Lower lobe of right lung (tissue), 2 donors: Measurements from ENCODE around the gene KDM6A. TPM values are rescaled to one million over a fixed set of nuclear protein-coding genes. Genes with fewer than 3 reads are reported as not detected.
"Not testable (repeated sequence)": the region's sequence is repeated elsewhere in the genome, so short reads cannot be mapped to it uniquely, and the experiment has no call there.

Source experiments
- ATAC-seq, 2 donors: fragments of 200-7000 bp; cut with Tn5 transposase; one replicate each; pipeline ENCODE4 v1.9.1; 2020 to 2022; ENCODE audit warnings: mild to moderate bottlenecking in 2 of 2, moderate library complexity in 2 of 2
- DNase-seq: peaks from one replicate; pipeline ENCODE4 v3.0.0-alpha.2; 2020
- H3K27ac ChIP-seq: fragments of 200-600 bp; one replicate; pipeline ENCODE4 v1.8.0; 2022
- H3K27me3 ChIP-seq: fragments of 200-600 bp; one replicate; pipeline ENCODE4 v1.8.0; 2022; ENCODE audit warnings: low read depth
- H3K36me3 ChIP-seq: fragments of 200-600 bp; one replicate; pipeline ENCODE4 v1.8.0; 2022; ENCODE audit warnings: mild to moderate bottlenecking
- H3K4me1 ChIP-seq: fragments of 200-600 bp; one replicate; pipeline ENCODE4 v1.8.0; 2022
- H3K4me3 ChIP-seq: fragments of 200-600 bp; one replicate; pipeline ENCODE4 v1.8.0; 2022; ENCODE audit warnings: mild to moderate bottlenecking
- H3K9me3 ChIP-seq: fragments of 200-600 bp; one replicate; pipeline ENCODE4 v1.8.0; 2022
- CTCF ChIP-seq: fragments of 200-600 bp; IDR thresholded peaks from one replicate; pipeline ENCODE4 v1.8.0; 2022; ENCODE audit warnings: antibody characterized with exemption, mild to moderate bottlenecking
- intact Hi-C: fragments of 100-400 bp; cut with DNase I; formaldehyde crosslinking; loops from one replicate; pipeline ENCODE4 v1.11.0; 2022
- total RNA-seq: library from RNA; stranded (reverse); fragmentation: NEBNext Ultra II Directional; extraction: Animal tissue kit (Norgen Biotek cat#: 25700); gene quantifications from one replicate; pipeline ENCODE4 v1.2.1, GENCODE V29; 2021
- donor health status: DM: no; HTN: yes; CAD: no; lungs with severe emphysema.

KDM6A gene
- total RNA-seq, 1 donor from 2014 or later = 27.0 TPM

- H3K4me3 ChIP-seq = no peak overlapping the region
- intact Hi-C loops = no loop called here
- ATAC-seq (no peak), DNase-seq (no peak)
- no peaks in the 10 kb centered on the region for H3K36me3 ChIP-seq
- no peak for TF ChIP-seq CTCF
- no peaks in the 10 kb centered on the region for H3K9me3 ChIP-seq
- no peak overlapping the region for H3K27ac ChIP-seq
- no peaks in the 10 kb centered on the region for H3K4me1 ChIP-seq
- no peaks in the 10 kb centered on the region for H3K27me3 ChIP-seq
These were observed 71.9 kb downstream of the KDM6A start for GRCh38 chrX:44944894-44945293.

- Histone ChIP-seq H3K27me3 (no peaks in the 10 kb centered on the region), H3K36me3 (no peaks in the 10 kb centered on the region), H3K4me3 (no peak overlapping the region), H3K9me3 (no peaks in the 10 kb centered on the region), H3K27ac (no peak overlapping the region), H3K4me1 (no peaks in the 10 kb centered on the region)
- intact Hi-C loops = no loop called here
- ATAC-seq (no peak), DNase-seq (no peak)
- peak; percentile 28 for TF ChIP-seq CTCF
These were observed 72.7 kb downstream of the KDM6A start for GRCh38 chrX:44945736-44946135.

- H3K9me3 ChIP-seq = no peaks in the 10 kb centered on the region
- H3K27ac ChIP-seq = no peak overlapping the region
- no peaks in the 10 kb centered on the region for H3K27me3 ChIP-seq
- no peaks in the 10 kb centered on the region for H3K36me3 ChIP-seq
- H3K4me3 ChIP-seq = no peak overlapping the region
- intact Hi-C loops = no loop called here
- H3K4me1 ChIP-seq = no peaks in the 10 kb centered on the region
- no peak for ATAC-seq
- TF ChIP-seq CTCF = no peak
- no peak for DNase-seq
These were observed 73.8 kb downstream of the KDM6A start for GRCh38 chrX:44946771-44947170.

GRCh38 chrX:44947995-44948394 is 75.0 kb downstream of the KDM6A start:
- Histone ChIP-seq H3K27ac (no peak overlapping the region), H3K27me3 (no peaks in the 10 kb centered on the region), H3K36me3 (no peaks in the 10 kb centered on the region), H3K4me3 (no peak overlapping the region), H3K9me3 (no peaks in the 10 kb centered on the region), H3K4me1 (no peaks in the 10 kb centered on the region)
- no peak for DNase-seq
- TF ChIP-seq CTCF = no peak
- intact Hi-C loops = no loop called here
- peak in 1 of 2 donors; percentile 57 for ATAC-seq

- Histone ChIP-seq H3K36me3 (no peaks in the 10 kb centered on the region), H3K4me1 (no peaks in the 10 kb centered on the region), H3K9me3 (no peaks in the 10 kb centered on the region), H3K27me3 (no peaks in the 10 kb centered on the region), H3K4me3 (no peak overlapping the region), H3K27ac (no peak overlapping the region)
- no peak for TF ChIP-seq CTCF
- ATAC-seq (peak in 1 of 2 donors; percentile 10), DNase-seq (no peak)
- intact Hi-C loops = no loop called here
These were observed 75.4 kb downstream of the KDM6A start for GRCh38 chrX:44948406-44948805.

GRCh38 chrX:44949125-44949524 is 76.1 kb downstream of the KDM6A start:
- peak in 1 of 2 donors; percentile 13 for ATAC-seq
- H3K4me3 ChIP-seq = no peak overlapping the region

GRCh38 chrX:44950471-44951366 is 77.7 kb downstream of the KDM6A start:
- intact Hi-C loops, H3K36me3 ChIP-seq, ATAC-seq, H3K4me3 ChIP-seq, DNase-seq, H3K27ac ChIP-seq, H3K9me3 ChIP-seq, H3K27me3 ChIP-seq: not testable (repeated sequence)
- H3K4me1 ChIP-seq = peaks cover 10% of the 10 kb centered on the region

More at GRCh38 chrX:44949125-44949524, 76.1 kb downstream of the KDM6A start:
- H3K4me1 ChIP-seq = no peaks in the 10 kb centered on the region
- intact Hi-C loops = no loop called here
- H3K27me3 ChIP-seq = no peaks in the 10 kb centered on the region
- no peaks in the 10 kb centered on the region for H3K36me3 ChIP-seq
- TF ChIP-seq CTCF = no peak
- H3K27ac ChIP-seq = no peak overlapping the region
- H3K9me3 ChIP-seq = no peaks in the 10 kb centered on the region
- no peak for DNase-seq
